Mucosa of gallbladder (tissue), 1 donor: ENCODE measurements around the gene SECTM1. TPM values are rescaled to one million over a fixed set of nuclear protein-coding genes. Genes with fewer than 3 reads are reported as not detected.

Experiments
- DNase-seq: peaks from one replicate; pipeline ENCODE4 v3.0.0-alpha.2; 2020; ENCODE audit warnings: low spot score
- total RNA-seq: library from RNA; stranded (reverse); gene quantifications from one replicate; pipeline ENCODE4 v1.2.1, GENCODE V29; 2021
- donor health status: DM: no; HTN: no; CAD: no.

SECTM1 gene
- total RNA-seq, 1 donor from 2014 or later = 8.5 TPM

DNA sequence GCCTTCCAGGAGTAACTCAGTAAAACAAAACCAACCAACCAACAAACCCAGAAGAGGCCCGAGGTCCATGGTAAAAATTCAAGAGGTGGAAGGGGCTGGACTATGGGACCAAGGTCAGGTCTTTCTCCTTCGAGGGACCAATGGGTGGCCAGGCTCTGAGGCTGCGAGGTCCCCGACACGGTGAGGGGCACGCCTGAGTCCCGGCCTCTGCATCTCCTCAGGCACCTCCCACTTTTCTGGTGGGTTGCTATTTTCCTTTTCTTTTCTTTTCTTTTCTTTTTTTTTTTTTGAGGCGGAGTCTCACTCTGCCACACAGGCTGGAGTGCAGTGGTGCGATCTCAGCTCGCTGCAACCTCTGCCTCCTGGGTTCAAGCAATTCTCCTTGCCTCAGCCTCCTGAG, 34.1 kb downstream of the SECTM1 start:
- no peak for DNase-seq

DNA sequence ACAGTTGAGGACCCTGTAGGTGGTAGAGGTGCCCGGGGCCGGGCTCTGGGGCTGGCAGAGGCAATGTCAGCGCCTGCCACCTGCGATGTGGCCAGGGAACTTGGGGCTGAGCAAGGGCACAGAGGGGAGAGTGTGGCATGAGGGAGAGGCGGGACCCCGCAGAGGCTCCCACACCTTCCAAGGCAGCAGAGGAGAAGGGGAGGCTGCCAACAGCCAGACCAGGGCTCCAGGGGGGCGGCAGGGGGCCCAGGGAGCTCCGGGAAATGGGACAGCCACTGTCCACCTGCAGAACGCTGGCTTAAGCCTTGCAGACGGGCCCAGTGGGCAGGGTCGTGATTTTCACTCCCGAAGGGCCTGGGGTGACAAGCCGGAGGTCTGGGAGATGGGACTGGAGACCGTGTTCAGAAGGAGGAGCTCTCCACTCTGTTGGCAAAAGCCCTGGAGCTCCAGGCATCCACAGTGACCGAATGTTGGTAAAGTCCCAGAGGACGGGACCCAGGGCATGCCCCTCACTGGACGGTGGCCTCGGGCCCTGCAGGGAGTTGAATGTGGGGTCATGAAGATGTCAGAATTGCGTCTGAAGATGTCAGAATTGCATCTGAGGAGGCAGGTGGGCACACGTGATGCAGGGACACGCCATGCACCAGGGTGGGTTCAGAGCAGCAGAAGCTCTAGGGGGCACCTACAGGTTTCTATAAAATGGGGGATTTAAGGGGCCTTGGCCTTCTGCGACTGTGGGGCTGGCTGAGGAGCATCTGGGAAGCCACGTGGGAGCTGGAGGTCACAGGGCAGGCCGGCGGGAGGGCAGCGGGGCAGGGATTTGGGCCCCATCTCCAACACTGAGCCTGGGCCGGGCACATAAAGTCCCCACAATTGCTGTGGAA, 34.8 kb downstream of the SECTM1 start:
- DNase-seq = no peak

DNA sequence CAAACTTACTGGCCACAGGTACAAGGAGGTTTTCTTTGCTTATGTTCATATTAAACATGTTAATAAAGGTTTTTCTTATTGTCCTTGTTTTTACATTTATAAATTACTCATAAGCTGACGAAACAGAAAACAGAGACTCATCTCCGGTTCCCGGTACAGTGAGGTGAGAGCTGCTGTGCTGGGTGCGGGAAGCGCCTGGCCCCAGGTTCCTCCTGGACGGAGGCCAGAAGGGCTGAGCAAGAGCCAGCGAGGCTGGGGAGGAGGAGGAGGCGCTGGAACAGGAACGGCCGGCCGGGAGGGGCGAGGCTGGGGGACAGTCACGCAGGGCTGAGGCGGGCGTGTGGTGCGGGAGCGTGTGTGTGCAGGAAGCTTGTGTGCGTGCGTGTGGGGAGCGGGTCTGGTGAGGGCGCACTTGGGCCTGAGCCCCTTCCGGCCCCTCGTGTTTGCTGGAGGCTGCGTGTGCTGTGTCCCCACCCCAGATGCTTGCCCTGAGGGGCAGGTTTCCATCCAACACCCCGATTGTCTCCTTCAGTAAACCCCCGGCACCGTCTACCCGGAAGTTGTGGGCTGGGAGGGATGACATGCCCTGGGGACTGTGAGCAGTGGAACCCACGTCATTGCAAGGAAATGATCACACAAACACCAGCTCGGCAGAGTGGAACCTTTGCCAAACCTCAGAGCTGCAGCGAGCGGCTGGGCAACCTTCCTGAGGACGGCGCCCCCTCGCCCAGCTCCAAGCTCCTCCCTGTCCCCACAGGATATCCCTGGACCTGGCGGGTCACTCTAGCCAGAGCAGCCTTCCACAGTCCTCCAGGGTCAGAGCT, 35.6 kb downstream of the SECTM1 start:
- peak; percentile 93 for DNase-seq

DNA sequence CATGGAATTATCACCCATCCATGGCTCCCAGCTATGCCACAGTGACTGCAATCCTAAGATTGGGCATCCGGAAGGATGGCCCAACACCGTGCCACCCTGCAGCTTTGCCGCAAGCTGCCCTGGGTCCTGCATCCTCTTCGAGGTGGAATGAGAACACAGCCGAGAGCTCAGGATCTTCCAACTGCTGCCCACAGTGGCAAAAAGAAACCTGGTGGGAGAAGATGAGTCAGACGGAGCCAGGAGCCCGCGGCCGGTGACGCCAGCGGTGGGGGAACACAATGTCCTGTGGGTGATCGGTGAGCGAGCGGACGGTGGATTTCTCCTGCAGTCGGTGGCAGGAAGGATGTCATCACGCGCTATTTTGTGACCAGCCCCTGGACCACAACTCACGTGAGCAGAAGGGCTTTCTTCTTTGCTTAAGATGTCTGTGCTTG, 36.3 kb downstream of the SECTM1 start:
- DNase-seq = peak; percentile 89

DNA sequence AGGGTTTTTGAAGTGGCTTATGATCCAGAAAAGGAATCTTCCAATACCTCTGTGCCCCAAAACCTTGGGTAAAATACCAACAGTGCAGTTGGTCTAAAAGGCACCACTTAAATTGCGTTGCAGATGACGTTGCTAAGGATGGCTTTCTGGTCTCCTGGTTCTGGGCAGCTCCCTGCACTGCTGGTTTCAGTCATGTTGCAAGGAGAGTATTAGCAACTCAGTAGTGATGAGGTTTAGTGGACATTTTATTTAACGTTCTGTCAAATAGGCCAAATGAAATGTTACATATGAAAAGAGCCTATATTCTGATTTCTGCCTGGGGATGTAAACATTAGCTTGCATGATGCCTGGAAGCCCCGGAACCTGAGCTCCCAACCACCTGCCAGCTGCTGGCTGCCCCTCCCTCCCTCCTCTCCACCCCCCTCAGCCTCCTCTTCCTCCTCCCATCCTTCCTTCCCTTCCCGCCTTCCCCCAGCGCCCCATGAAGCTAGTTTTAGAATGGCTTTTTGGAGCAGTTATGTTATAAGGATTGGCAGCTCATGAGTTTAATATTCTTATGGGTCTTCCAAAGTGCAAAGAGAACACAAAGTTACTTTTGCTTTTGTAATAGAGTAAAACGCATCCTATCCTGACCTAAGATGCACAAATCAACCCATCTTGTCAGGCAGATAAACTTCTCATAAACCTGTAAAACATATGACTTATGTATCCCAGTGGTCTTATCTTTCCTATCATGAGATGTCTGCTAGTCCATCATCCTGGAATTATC, 36.9 kb downstream of the SECTM1 start:
- no peak for DNase-seq

DNA sequence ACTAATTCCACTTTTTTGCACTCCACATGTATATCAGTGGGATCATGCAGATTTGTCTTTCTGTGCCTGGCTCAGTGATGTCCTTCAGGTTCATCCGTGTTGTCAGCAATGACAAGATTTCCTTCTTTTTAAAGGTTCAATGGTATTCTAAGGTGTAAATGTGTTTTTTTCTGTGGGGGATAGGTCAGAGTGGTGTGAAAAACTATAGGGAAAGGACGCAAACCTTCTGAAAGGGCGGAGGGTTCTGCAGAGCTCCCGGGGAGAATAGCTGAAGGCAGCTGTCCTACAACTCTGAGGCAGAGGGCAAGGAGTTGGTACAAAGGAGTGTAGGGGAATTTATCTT, 38.1 kb downstream of the SECTM1 start:
- no peak for DNase-seq

DNA sequence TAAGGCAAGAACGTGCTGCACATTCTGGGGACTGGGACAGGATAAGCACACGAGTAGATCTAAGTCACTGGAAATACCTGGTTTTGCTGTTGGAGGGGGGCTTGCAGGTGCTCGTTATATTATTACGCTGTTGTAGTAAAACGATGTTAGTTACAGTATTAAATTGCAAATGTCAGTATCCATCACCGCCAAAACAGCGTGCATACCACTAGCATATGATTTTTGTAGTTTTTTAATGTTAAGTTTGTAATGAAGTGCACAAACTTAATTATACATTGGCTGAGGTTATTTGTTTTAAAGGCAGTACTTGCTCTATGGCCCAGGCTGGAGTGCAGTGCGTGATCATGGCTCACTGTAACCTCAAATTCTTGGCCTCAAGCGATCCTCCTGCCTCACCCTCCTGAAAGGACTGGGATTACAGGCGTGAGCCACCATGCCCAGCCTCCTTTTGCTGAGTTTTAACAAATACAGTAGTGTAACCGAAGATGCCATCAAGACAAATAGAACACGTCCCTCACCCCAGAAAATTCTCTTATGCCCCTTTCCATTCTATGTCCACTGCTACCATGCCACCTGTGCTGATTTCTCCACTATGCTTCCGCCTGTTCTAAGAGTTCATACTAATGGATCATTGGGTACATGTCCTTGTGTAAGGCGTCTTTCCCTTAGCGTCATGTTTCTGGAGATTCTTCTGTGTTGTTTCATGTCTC, 39.3 kb downstream of the SECTM1 start:
- no peak for DNase-seq

DNA sequence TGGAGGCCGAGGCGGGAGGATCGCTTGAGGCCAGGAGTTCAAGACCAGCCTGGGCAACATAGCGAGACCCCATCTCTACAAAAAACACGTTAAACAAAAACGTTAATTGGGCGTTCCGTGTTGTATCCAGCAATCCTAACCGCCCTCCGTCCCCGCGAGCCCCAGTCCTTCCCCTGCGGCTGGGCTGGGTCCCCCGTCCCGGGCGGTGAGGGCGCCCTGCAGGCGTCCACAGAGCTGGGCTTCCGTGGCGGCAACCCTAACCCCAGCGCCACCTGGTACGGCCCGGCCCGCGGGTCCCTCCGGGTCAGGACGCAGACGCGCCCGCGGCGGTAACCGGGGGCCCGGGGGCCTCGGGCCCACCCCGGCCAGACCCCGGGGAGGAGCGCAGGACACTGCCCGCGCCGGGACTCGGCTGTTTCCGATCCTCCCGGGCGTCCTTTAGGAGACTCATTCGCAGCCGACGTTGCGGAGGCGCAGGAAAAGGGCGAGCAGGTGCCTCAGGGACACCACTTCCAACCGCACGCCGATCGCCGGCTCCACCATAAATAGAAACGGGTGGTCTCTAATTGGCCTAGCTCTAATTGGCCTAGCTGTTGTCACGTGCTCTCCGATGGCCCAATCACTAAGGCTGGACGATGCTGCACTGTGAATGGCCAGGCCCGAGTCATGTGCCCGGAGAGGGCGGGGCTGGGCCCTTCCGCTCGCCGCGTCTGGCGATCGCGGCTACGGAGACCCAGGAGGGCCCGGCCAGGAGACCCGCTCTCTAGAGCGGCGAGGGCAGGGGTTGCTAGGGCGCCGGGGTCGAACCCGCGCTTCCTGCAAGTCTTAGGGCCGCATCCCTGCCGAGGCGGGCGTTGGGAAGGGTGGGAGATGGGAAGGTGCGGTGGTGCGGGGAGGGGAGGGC, 41.1 kb downstream of the SECTM1 start:
- peak; percentile 98 for DNase-seq

DNA sequence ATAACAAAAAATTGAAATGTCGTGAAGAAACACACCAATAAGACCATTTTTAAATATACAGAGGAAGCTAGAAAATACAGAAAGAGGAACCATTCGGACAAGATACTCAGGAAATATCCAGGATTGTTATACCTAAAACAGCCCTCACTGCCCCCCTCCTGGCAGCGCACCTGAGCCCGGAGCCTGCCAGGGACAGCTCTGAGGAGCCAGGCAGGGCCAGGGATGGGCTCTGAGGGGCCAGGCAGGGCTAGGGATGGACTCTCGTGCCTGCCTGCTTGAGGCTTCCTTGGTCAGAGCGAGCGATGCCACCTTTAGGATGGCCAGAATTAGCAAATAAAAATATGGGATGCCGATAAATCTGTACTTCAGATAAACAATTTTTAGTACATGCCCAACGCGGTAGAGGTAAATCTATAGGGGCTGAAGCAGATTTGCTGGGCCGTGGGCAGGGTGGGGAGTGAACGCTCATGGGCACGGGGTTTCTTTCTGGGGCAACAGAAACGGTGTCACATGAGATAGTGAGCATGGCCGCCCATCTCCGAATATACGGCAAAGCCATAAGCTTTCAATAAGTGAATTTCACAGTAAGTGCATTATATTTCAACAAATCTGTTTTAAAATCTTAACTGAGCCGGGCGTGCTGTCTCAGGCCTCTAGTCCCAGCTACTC, 41.9 kb downstream of the SECTM1 start:
- no peak for DNase-seq

DNA sequence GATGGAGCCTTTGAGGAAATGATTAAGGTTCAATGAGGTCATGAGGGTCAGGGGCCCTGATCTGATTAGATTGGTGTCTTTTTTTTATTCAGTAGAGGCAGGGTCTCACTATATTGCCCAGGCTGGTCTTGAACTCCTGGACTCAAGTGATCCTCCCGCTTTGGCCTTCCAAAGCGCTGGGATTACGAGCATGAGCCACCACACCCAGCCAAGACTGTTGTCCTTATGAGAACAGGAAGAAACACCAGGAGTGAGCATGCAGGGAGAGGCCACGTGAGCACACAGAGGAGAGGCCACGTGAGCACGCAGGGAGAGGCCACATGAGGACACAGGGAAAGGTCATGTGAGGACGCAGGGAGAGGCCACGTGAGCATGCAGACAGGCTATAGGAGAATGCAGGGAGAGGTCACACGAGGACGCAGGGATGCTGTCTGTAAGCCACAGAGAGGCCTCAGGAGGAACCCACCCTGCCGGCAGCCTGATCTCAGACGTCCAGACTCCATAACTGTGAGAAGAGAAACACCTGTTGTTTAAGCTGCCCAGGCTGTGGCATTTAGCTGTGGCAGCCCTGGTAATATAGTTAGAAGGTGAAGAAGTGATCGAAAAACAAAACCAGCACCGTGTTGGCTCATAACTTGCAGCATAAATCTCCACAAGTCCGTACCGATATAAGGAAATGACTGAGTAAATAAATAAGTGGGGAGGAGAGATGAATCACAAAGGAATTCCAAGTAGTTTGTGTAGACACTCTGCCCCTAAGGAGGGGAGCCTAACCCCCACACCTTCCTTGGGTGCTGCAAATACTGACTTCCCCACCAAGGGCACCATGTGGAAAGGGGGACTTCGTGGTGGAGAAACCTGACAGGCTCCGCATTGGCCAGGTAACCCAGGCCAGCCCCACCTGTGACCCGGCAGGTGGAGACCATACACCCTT, 45.4 kb downstream of the SECTM1 start:
- peak; percentile 90 for DNase-seq

DNA sequence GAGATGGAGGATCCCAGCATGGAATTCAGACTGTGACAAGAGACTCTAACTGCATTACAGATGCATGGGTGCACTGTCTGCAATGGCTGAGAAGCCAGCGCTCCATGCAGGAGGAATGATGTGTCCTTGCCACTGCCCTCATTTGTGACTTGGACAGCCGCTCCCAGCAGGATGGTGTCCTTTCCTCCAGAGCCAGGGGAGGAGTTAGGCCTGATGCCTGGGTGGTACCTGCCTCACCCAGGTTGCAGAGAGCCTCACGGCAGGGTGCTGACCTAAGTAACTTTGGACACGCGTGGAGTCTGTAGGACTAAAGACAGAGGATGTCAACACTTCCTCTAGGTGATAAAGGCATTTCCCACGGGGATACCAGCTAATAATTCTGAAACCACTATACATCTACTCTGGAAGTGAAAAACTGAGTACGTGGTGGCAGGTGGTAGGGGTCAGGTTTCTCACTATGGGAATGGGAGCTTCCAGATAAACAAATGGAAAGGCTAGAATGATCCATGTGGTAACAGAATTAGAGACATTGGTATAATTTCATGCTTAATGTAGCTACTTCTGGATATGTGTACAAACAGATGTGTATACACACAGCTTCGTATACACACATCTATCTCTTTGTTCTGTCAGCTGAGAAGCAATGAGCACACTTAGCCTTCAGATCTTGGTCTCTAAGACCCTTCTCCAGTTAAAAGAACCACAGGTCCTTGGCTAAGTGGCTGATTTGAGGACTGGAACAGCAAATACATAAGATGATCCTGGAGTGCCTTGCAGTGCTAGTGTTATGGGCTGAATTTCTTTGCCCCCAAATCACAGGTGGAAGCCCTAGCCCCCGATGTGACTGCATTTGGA, 46.3 kb downstream of the SECTM1 start:
- DNase-seq = no peak

DNA sequence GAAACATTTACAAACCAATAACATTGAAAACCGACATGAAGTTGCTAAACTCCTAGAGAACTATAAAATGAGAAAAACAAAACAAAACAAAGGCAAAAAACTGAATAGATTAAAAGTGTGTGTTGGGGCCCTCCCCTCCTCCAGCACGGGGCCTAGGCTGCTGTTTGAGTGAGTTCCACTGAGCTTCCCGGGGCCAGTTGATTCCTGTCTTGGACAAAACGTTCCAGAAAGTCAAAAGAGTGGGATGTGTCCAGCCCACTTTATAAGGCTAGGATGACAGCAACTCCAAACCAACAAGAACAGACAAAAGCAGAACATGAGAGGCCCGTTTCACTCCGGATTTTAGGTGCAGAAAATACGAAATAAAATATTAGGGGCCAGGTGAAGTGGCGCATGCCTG, 48.4 kb downstream of the SECTM1 start:
- DNase-seq = no peak

DNA sequence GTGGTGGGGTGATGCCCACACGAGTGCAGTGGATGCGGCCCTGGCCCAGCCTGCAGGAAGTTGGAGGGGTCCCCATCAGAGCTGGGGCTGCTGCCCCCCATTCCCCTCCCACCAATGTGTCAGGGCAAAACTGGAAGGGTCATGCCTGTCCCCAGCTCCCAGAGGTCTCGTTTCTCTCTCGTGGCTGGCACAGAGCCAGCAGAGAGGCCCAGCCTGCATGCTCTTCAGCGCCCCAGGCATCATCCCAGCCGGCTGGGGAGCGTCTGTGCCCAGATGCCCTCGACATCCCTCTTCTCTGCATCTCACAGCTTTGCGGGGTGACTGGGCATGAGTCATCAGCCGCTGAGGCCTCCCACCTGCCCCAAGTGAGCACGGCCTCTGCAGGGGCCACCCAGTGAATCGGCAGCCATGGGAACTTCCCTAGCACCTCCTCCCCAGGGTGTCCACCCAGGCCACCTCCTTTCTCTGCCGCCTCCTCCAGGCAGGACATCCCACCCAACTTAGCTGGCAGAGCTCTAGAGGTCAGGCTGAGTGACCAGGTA, 50.3 kb downstream of the SECTM1 start:
- DNase-seq = no peak

DNA sequence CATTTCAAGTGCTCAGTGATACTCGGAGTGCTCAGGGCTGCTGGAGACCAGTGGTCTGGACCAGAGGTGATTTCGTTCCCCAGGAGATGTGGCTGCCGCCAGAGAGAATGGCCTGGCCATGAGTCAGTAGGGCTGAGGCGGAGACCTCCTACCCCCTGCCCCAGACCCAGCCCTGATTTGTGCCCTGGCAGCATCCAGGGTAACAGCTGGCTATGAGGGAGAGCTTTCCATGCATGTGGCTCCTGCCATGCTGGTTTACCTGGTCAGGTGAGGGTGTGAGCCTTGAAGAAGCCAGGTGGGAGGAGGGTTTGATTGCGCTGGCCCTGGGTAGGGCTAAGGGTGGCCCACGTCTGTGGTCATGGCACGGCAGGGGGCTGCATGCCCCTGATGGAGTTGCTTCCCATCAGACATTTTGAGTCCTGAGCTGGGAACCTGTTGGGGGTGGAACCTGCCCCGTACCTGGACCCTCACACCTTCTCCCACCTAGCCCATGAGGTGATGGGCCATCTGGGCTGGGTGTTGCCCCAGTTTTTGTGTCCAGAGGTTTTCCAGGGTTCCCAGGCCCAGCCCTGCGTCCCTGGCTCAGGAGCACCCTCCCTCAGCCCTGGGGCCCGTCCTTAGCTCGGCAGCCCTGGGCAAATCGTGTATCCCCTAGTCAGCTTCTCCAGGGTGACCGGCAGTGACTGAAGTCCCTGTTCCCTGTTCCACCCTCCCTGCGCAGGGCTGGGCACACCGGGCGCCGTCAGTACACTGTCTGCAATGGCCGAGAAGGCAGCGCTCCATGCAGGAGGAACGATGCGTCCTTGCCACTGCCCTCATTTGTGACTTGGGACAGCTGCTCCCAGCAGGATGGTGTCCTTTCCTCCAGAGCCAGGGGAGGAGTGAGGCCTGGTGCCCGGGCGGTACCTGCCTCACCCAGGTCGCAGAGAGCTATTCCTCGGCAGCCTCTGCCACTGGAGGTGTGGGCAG, 51.0 kb downstream of the SECTM1 start:
- no peak for DNase-seq

DNA sequence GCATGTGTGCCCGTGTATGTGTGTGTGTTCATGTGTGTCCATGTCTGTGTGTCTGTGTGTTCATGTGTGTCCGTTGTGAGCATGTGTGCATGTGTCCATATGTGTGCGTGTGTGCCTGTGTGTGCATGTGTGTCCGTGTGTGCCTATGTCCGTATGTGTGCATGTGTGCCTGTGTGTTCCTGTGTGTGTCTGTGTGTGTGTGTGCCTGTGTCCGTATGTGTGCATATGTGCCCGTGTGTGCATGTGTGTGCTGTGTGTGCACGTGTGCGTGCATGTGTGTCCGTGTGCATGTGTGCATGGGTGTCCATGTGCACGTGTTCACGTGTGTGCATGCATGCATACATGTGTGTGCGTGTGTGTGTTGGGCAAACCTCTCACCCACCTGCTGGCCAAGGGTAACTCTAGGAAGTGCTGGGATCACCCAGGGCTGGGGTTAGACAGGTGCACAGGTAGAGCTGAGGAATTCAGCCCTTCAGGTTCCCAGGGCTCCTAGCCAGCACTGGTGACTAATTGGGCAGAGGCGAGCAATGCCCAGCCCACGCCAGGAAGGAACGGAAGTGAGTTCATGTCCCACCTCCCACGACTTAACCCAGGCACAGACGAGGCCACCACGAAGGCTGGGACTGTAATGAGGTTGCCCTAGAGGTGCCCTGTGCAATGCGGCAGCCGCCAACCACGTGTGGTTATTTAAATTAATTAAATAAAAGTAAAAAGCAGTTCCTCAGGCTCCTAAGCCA, 51.9 kb downstream of the SECTM1 start:
- peak; percentile 76 for DNase-seq

DNA sequence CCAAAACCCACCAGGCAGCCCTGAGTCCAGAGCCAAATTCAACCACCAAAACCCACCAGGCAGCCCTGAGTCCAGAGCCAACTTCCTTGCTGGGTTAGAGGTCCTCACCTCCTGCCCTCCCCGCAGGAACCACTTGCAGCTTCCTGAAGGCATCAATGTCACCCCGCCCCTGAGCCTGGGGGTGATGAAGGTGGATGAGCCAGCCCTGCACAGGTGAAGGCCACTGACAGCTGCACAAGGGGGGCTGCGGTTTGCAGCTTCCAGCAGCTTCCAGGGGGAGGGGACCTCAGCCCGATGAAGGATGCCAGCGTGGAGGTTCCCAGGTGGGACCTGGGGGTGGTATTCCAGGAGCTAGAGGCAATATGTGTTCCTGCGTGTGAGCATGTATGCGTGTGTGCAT, 52.5 kb downstream of the SECTM1 start:
- no peak for DNase-seq
